Gastroesophageal sphincter (tissue), 4 donors: Measurements from ENCODE around the gene C17orf58. TPM values are rescaled to one million over a fixed set of nuclear protein-coding genes. Genes with fewer than 3 reads are reported as not detected.

Source experiments
- small RNA-seq, 4 donors: library from RNA; depleted of rRNA; stranded (forward); fragments of <200 nt; gene quantifications; one replicate each; pipeline ENCODE3, GENCODE V24; 2016
- total RNA-seq, 4 donors: library from RNA; depleted of rRNA; stranded (reverse); fragments of >200 nt; gene quantifications; one replicate each; pipeline ENCODE4 v1.1.0, GENCODE V29; 2016

The C17orf58 gene
- total RNA-seq, 4 donors from 2014 or later, result 5.3 to 17.8 (median 7.3) TPM

Small RNAs within 50 kb of the gene (small RNA-seq; reads per million reads assigned to genes)
- 0 reads per million in 4 donors for gene RN7SL622P

Other genes starting within 250 kb of the C17orf58 start
- gene BPTF, start 171.0 kb downstream of the C17orf58 start, total RNA-seq, result 10 to 100 TPM; 55.5 to 74.5 (median 68.3) TPM
- gene KPNA2, start 39.3 kb upstream of the C17orf58 start, total RNA-seq, result 10 to 100 TPM; 15.7 to 34.7 (median 21.0) TPM